Activated CD8-positive, alpha-beta memory T cell treated with anti-CD3 and anti-CD28 coated beads, Interleukin-2, amount 50 U/mL, for 24 hours (primary cell): ENCODE measurements around the gene NAT14.

Experiments
- DNase-seq: peaks from one replicate; pipeline ENCODE4 v3.0.0-alpha.2; 2020; ENCODE audit errors: extremely low read depth

The NAT14 gene

DNA sequence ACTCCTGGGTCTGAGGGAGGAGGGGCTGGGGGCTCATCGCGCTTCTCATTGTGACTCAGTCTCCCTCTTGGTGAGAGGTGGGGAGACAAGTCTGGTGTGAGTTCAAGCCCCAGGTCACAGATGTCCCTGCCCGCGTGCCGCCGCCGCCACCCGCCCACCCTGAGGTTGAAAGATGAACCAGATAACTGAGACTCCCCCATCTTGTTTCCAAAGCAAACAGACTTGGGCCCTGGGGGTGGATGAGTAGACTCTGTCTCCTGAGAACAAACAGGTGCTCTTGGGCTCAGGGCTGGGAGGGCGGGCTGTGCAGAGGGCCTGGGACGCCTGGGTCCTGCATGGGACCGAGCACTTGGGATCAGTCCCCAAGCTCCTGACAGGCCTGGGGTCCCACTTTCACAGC lies 51.4 kb downstream of the NAT14 start:
- no peak for DNase-seq
